GM12878 (cell line): ENCODE results near the gene PAK6. TPM values are rescaled to one million over a fixed set of nuclear protein-coding genes. Genes with fewer than 3 reads are reported as not detected.
A peak's percentile ranks its signal among the peaks of the same experiment; 100 is the strongest.

Source experiments
- ATAC-seq: fragments of 200-7000 bp; cut with Tn5 transposase; 3 replicates; pipeline ENCODE4 v1.9.1; 2020; ENCODE audit warnings: mild to moderate bottlenecking, moderate library complexity
- BruUV-seq: library from RNA; stranded (reverse); fragments of 400-500 nt; replicated peaks from 2 replicates; lab custom pipeline; 2021; lab: Mats Ljungman, UMichigan
- CTCF ChIA-PET: fragments of 300-600 bp; sonication (Branson Sonifier 250); formaldehyde crosslinking; extraction: SDS; loops from one replicate; lab custom pipeline; 2021; ENCODE audit warnings: inconsistent platforms; lab: Yijun Ruan, JAX
- POLR2A ChIA-PET: fragments of 350-600 bp; formaldehyde crosslinking; extraction: SDS; loops from one replicate; lab custom pipeline; 2021; ENCODE audit warnings: inconsistent platforms; lab: Charles Lee
- RAD21 ChIA-PET: fragments of 300-600 bp; sonication (Branson Sonifier 250); formaldehyde crosslinking; loops from one replicate; lab custom pipeline; 2023; ENCODE audit warnings: antibody characterized with exemption; ENCODE audit not compliant: unreplicated experiment; lab: Charles Lee
- SMC1A ChIA-PET: fragments of 300-600 bp; sonication (Branson Sonifier 250); formaldehyde crosslinking; loops from one replicate; lab custom pipeline; 2023; ENCODE audit not compliant: unreplicated experiment, uncharacterized antibody; lab: Charles Lee
- DNase-seq: peaks from one replicate; pipeline ENCODE4 v3.0.0-alpha.2; 2011; ENCODE audit warnings: low read depth, low spot score
- FAIRE-seq: peaks from 3 replicates; lab custom pipeline; 2011; peaks lifted over from hg19 to GRCh38; lab: Jason Lieb, UNC
- H2AFZ ChIP-seq: 2 replicates; pipeline ENCODE4 v1.6.0; 2011; ENCODE audit warnings: low read depth, low read length, control low read depth; ENCODE audit not compliant: control insufficient read depth
- H3K27ac ChIP-seq: 2 replicates; pipeline ENCODE4 v1.5.1; 2011; ENCODE audit warnings: control low read depth; ENCODE audit not compliant: control insufficient read depth, insufficient read depth
- H3K27me3 ChIP-seq, 2 experiments: replicated peaks in 1 of 2; 2 replicates each; pipeline versions ENCODE4 v1.6.0 to v1.6.1; 2011; ENCODE audit warnings: low read length in 1 of 2; ENCODE audit not compliant: control insufficient read depth in 2 of 2, insufficient read depth in 2 of 2
- H3K36me3 ChIP-seq, 2 experiments: 2 replicates each; pipeline ENCODE4 v1.5.1; 2011; ENCODE audit warnings: low read length in 1 of 2; ENCODE audit not compliant: control insufficient read depth in 2 of 2, insufficient read depth in 2 of 2
- H3K4me1 ChIP-seq: 2 replicates; pipeline ENCODE4 v1.6.1; 2011; ENCODE audit warnings: mild to moderate bottlenecking, low read length, moderate library complexity, mixed read lengths; ENCODE audit not compliant: control insufficient read depth, insufficient read depth
- H3K4me2 ChIP-seq: 2 replicates; pipeline ENCODE4 v1.6.0; 2011; ENCODE audit warnings: control low read depth; ENCODE audit not compliant: control insufficient read depth, insufficient read depth
- H3K4me3 ChIP-seq: fragments of 200-600 bp; sonication (generic); 2 replicates; pipeline ENCODE4 v1.5.1; 2016
- H3K79me2 ChIP-seq: 2 replicates; pipeline ENCODE4 v1.6.0; 2011; ENCODE audit warnings: low read length; ENCODE audit not compliant: control insufficient read depth, insufficient read depth
- H3K9ac ChIP-seq: 2 replicates; pipeline ENCODE4 v1.8.0; 2011; ENCODE audit warnings: low read length, control low read depth, mixed read lengths; ENCODE audit not compliant: control insufficient read depth, insufficient read depth
- H3K9me3 ChIP-seq: replicated peaks from 3 replicates; pipeline ENCODE4 v1.5.1; 2011; ENCODE audit warnings: mild to moderate bottlenecking, low read length; ENCODE audit not compliant: control insufficient read depth, insufficient read depth
- H4K20me1 ChIP-seq: 2 replicates; pipeline ENCODE4 v1.6.0; 2011; ENCODE audit not compliant: control insufficient read depth, insufficient read depth
- CREM ChIP-seq: IDR thresholded peaks from 2 replicates; pipeline ENCODE4 v1.6.1; 2014; ENCODE audit warnings: antibody characterized with exemption, low read depth
- RAD21 ChIP-seq: IDR thresholded peaks from 2 replicates; pipeline ENCODE4 v1.6.1; 2011; ENCODE audit warnings: mild to moderate bottlenecking, low read depth, low read length, moderate library complexity; ENCODE audit not compliant: insufficient read depth
- SMC3 ChIP-seq: IDR thresholded peaks from 2 replicates; pipeline ENCODE4 v1.6.1; 2011; ENCODE audit warnings: low read length, improper control_type of control experiment, borderline replicate concordance
- YY1 ChIP-seq: IDR thresholded peaks from 2 replicates; pipeline ENCODE4 v1.6.1; 2011; ENCODE audit warnings: low read depth, mild to moderate bottlenecking, low read length
- WGBS: methylation state at CpG from one replicate; pipeline ENCODE4 v1.1.6; 2016; ENCODE audit warnings: low lambda C conversion rate; ENCODE audit not compliant: insufficient replicate concordance, insufficient coverage; ENCODE audit errors: missing lambda C conversion rate; 5-methylcytosine and 5-hydroxymethylcytosine counted together
- in situ Hi-C: fragments of 300-500 bp; cut with MboI; formaldehyde crosslinking; loops from 9 replicates; pipeline ENCODE4 v1.14.3; 2018; ENCODE audit warnings: mixed read lengths
- intact Hi-C: fragments of 100-400 bp; cut with micrococcal nuclease; formaldehyde crosslinking; loops from one replicate; pipeline ENCODE4 v1.14.2; 2022; ENCODE audit not compliant: unreplicated experiment
- polyA plus RNA-seq, 11 experiments: library from polyadenylated mRNA; depleted of rRNA in 4 of 11; unstranded in 6 of 11; stranded (reverse) in 5 of 11; fragments of >200 nt; fragmentation: Nextera tagmentation in 4 of 11; fragmentation: Illumina TruSeq in 1 of 11; extraction: Ambion mirVana in 4 of 11; extraction: Trizol in 1 of 11; gene quantifications; 1 replicate in 1 of 11; 2 replicates in 10 of 11; pipeline versions ENCODE4 v1.2.1 to v1.2.3, GENCODE V29; 2011 to 2016; ENCODE audit warnings: inconsistent platforms in 2 of 11, missing spikeins in 2 of 11, low read depth in 1 of 11
- total RNA-seq, 4 experiments: library from RNA; depleted of rRNA in 3 of 4; stranded (reverse); fragments of >200 nt in 3 of 4; fragmentation: Illumina TruSeq in 1 of 4; extraction: Trizol in 1 of 4; gene quantifications; 2 replicates each; pipeline versions ENCODE4 v1.2.1 to v1.2.3, GENCODE V29; 2013 to 2021
- TF ChIP-seq, protein P1 (sequence below): fragments of 450-650 bp; IDR thresholded peaks from 2 replicates; pipeline ENCODE4 v1.6.1; 2017; ENCODE audit warnings: antibody characterized with exemption, mild to moderate bottlenecking, moderate library complexity
- TF ChIP-seq, protein P2 (sequence below): fragments of 150-350 bp; IDR thresholded peaks from 2 replicates; pipeline ENCODE4 v1.6.1; 2014; ENCODE audit warnings: mild to moderate bottlenecking, low read depth, low read length
- TF ChIP-seq, protein P3 (sequence below), 3 experiments: IDR thresholded peaks in 2 of 3; conservative IDR thresholded peaks in 1 of 3; 2 replicates each; pipeline ENCODE4 v1.5.1; 2011; ENCODE audit warnings: low read depth in 3 of 3, low read length in 3 of 3, mild to moderate bottlenecking in 3 of 3, control low read depth in 2 of 3, moderate library complexity in 2 of 3, inconsistent platforms in 1 of 3, mixed read lengths in 1 of 3; ENCODE audit not compliant: control insufficient read depth in 2 of 3, insufficient read depth in 1 of 3; ENCODE audit errors: extremely low read depth in 1 of 3

Gene PAK6
- total and polyA plus RNA-seq, 10 of the 15 experiments (the other 5 are each of a cell fraction or from before 2014, with no cell fraction given): 0.07 to 0.92 (median 0.31) TPM; not detected in 2

DNA sequence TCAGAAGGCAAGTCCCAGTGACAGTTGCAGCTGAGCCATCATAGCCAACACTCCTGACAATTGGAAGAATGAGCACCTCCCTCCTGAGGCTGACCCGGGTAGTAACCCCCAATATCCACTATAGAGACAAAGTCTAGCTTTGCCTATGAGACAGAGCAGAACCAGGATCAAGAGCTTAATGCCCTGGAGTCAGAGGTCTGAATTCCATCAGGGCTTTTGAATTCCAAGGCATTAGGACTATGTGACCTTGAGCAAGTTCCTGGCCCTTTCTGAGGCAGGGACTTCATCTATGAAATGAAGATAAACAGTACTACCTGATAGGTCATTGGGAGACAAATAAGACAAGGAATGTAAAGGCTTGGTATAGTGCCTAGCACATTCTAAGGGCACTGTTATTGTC lies 81.5 kb downstream of the PAK6 start (continued):
- TF ChIP-seq, protein P1, sequence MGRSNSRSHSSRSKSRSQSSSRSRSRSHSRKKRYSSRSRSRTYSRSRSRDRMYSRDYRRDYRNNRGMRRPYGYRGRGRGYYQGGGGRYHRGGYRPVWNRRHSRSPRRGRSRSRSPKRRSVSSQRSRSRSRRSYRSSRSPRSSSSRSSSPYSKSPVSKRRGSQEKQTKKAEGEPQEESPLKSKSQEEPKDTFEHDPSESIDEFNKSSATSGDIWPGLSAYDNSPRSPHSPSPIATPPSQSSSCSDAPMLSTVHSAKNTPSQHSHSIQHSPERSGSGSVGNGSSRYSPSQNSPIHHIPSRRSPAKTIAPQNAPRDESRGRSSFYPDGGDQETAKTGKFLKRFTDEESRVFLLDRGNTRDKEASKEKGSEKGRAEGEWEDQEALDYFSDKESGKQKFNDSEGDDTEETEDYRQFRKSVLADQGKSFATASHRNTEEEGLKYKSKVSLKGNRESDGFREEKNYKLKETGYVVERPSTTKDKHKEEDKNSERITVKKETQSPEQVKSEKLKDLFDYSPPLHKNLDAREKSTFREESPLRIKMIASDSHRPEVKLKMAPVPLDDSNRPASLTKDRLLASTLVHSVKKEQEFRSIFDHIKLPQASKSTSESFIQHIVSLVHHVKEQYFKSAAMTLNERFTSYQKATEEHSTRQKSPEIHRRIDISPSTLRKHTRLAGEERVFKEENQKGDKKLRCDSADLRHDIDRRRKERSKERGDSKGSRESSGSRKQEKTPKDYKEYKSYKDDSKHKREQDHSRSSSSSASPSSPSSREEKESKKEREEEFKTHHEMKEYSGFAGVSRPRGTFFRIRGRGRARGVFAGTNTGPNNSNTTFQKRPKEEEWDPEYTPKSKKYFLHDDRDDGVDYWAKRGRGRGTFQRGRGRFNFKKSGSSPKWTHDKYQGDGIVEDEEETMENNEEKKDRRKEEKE: no peak

DNA sequence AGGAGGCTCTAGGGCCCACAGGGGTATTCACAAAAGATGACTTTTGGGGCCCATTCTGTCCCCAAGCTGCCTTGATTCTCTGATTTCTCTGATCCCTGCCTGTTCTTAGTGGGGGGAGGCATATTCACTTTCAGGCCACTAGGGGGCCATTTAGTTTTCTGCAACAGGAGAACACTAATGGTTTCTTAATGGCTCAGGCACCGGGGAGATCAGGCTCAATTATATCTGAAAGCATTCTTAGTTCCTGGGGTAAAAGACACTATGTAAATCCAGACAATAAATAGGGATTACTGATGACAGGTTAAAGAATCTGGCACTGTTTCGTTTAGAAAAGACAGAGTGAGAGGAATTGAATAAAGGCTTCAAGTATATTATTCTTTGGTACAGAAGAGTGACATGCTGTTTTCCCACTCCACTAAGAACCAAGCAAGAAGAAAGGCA lies 82.1 kb downstream of the PAK6 start:
- POLR2A ChIA-PET: no interaction called here
- FAIRE-seq: peak; percentile 88

More for the DNA sequence above, 82.1 kb downstream of the PAK6 start:
- no peaks in the 10 kb centered on the region for H3K79me2 ChIP-seq
- H3K27ac ChIP-seq: no peak overlapping the region
- H3K9me3 ChIP-seq: no peaks in the 10 kb centered on the region
- intact Hi-C loops (loop anchor here (1.0 kb wide), 1 partner anchor 17 kb away; no protein-coding TSS in a partner anchor), in situ Hi-C loops (no loop called here)
- no peaks in the 10 kb centered on the region for H3K36me3 ChIP-seq
- SMC1A ChIA-PET: interaction anchor here (1.5 to 7.6 kb wide), 5 partner anchors 13 to 41 kb away, joined by 5 to 42 read pairs (median 6); partner anchors contain the start of gene PLCB2
- 0% methylated on average over 2 of the region's 2 CpGs for WGBS
- H3K9ac ChIP-seq: no peak overlapping the region
- CTCF ChIA-PET: interaction anchor here (0.6 to 17.6 kb wide), 12 partner anchors 10 to 939 kb away, joined by 3 to 336 read pairs (median 4); partner anchors contain the start of genes CCDC9B and PLCB2
- peaks cover 11% of the 10 kb centered on the region for H3K4me1 ChIP-seq
- no peaks in the 10 kb centered on the region for H4K20me1 ChIP-seq
- ATAC-seq: peak; percentile 65
- H3K4me3 ChIP-seq: no peak overlapping the region
- BruUV-seq: no TSS peak
- H3K27me3 ChIP-seq: no peaks in the 10 kb centered on the region
- no peak for DNase-seq
- TF ChIP-seq, protein P2, sequence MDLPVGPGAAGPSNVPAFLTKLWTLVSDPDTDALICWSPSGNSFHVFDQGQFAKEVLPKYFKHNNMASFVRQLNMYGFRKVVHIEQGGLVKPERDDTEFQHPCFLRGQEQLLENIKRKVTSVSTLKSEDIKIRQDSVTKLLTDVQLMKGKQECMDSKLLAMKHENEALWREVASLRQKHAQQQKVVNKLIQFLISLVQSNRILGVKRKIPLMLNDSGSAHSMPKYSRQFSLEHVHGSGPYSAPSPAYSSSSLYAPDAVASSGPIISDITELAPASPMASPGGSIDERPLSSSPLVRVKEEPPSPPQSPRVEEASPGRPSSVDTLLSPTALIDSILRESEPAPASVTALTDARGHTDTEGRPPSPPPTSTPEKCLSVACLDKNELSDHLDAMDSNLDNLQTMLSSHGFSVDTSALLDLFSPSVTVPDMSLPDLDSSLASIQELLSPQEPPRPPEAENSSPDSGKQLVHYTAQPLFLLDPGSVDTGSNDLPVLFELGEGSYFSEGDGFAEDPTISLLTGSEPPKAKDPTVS: no peak
- TF ChIP-seq SMC3 (peak; percentile 67; the same call in 1 of the 2 replicates), YY1 (peak; percentile 66; the same call in 1 of the 2 replicates), RAD21 (peak; percentile 59), CREM (no peak)
- TF ChIP-seq, protein P3, sequence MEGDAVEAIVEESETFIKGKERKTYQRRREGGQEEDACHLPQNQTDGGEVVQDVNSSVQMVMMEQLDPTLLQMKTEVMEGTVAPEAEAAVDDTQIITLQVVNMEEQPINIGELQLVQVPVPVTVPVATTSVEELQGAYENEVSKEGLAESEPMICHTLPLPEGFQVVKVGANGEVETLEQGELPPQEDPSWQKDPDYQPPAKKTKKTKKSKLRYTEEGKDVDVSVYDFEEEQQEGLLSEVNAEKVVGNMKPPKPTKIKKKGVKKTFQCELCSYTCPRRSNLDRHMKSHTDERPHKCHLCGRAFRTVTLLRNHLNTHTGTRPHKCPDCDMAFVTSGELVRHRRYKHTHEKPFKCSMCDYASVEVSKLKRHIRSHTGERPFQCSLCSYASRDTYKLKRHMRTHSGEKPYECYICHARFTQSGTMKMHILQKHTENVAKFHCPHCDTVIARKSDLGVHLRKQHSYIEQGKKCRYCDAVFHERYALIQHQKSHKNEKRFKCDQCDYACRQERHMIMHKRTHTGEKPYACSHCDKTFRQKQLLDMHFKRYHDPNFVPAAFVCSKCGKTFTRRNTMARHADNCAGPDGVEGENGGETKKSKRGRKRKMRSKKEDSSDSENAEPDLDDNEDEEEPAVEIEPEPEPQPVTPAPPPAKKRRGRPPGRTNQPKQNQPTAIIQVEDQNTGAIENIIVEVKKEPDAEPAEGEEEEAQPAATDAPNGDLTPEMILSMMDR (IDR thresholded peaks at IDR 0.05 in 2 of 3, conservative IDR thresholded peaks at IDR 0.05 in 1 of 3; ENCODE audit: control insufficient read depth in 2 of 3, extremely low read depth in 1 of 3, insufficient read depth in 1 of 3, low read depth in 3 of 3, low read length in 3 of 3): peak; percentile 78 to 96 (median 81)
- no peak overlapping the region for H2AFZ ChIP-seq
- H3K4me2 ChIP-seq: no peak overlapping the region
- RAD21 ChIA-PET: interaction anchor here (1.0 to 2.6 kb wide), 5 partner anchors 14 to 42 kb away, joined by 3 to 30 read pairs (median 3); no protein-coding TSS in a partner anchor
